GM13977 (cell line): Measurements from ENCODE around the gene TLE6.
A peak's percentile ranks its signal among the peaks of the same experiment; 100 is the strongest.
"Not testable (repeated sequence)": the region's sequence is repeated elsewhere in the genome, so short reads cannot be mapped to it uniquely, and the experiment has no call there.

Experiments
- DNase-seq: peaks from one replicate; pipeline ENCODE4 v3.0.0; 2012; ENCODE audit warnings: low spot score
- CTCF ChIP-seq: IDR thresholded peaks from 2 replicates; pipeline ENCODE4 v1.5.1; 2012; ENCODE audit warnings: mild to moderate bottlenecking, control low read depth; ENCODE audit not compliant: insufficient read depth; ENCODE audit errors: extremely low read depth, missing control alignments
- in situ Hi-C: fragments of 300-500 bp; cut with MboI; formaldehyde crosslinking; loops from one replicate; pipeline ENCODE4 v1.12.0; 2022; ENCODE audit warnings: low sequenced_read_pairs, low pct_unique_long_range_greater_than_20kb, mixed read lengths, inconsistent platforms; ENCODE audit not compliant: unreplicated experiment

The TLE6 gene

GRCh38 chr19:2962018-2962670 lies 15.2 kb upstream of the TLE6 start:
- peak; percentile 62 for TF ChIP-seq CTCF
- in situ Hi-C loops: loop anchor here (10.0 to 25.0 kb wide), 2 partner anchors 143 to 525 kb away; partner anchors contain the start of genes SMIM24 and SMIM44
- peak; percentile 76 for DNase-seq

- in situ Hi-C loops: loop anchor here (10.0 to 25.0 kb wide), 2 partner anchors 142 to 524 kb away; partner anchors contain the start of genes SMIM24 and SMIM44
- TF ChIP-seq CTCF: no peak
- no peak for DNase-seq
Measured at GRCh38 chr19:2963122-2963521, 14.2 kb upstream of the TLE6 start.

GRCh38 chr19:2963631-2964030 lies 13.7 kb upstream of the TLE6 start:
- in situ Hi-C loops: loop anchor here (10.0 to 25.0 kb wide), 2 partner anchors 141 to 524 kb away; partner anchors contain the start of genes SMIM24 and SMIM44
- not testable (repeated sequence) for DNase-seq

GRCh38 chr19:2964874-2965273 lies 12.5 kb upstream of the TLE6 start:
- in situ Hi-C loops: loop anchor here (10.0 to 25.0 kb wide), 2 partner anchors 140 to 522 kb away; partner anchors contain the start of genes SMIM24 and SMIM44
- no peak for DNase-seq
- TF ChIP-seq CTCF: no peak

GRCh38 chr19:2967972-2968371 lies 9.4 kb upstream of the TLE6 start:
- DNase-seq: no peak
- in situ Hi-C loops: loop anchor here (10.0 to 25.0 kb wide), 2 partner anchors 137 to 519 kb away; partner anchors contain the start of genes SMIM24 and SMIM44
- TF ChIP-seq CTCF: no peak

- no peak for DNase-seq
- no peak for TF ChIP-seq CTCF
- in situ Hi-C loops: loop anchor here (10.0 to 25.0 kb wide), 2 partner anchors 136 to 518 kb away; partner anchors contain the start of genes SMIM24 and SMIM44
Measured at GRCh38 chr19:2969104-2969504, 8.3 kb upstream of the TLE6 start.

- no peak for TF ChIP-seq CTCF
- DNase-seq: no peak
- in situ Hi-C loops: loop anchor here (25.0 kb wide), 1 partner anchor 517 kb away; the partner anchor contains the start of genes SMIM24 and SMIM44
Measured at GRCh38 chr19:2970201-2970835, 7.0 kb upstream of the TLE6 start.
